NAMALWA (cell line): ENCODE measurements around the gene MROH9.

Source experiments
- DNase-seq: peaks from one replicate; pipeline ENCODE4 v3.0.0-alpha.2; 2015; ENCODE audit warnings: low spot score

MROH9 gene

DNA sequence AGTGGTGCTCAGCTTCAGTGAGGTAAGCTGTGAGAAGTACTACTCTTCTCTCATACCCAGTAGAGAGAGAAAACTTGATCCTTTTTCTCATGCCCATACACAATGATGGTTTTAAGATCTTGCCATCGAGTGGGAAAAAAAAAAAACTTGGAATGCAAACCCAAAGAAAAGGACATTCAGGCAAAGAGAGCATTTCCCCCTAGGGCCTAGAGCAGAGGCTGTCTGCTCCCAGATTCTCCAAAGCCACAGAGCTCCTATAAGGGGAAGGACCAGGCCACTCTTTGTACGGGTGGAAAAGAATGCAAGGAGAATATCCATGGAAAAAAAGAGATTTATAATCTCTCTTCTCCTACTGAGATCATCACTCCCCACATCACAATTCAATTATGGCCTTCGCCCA lies 34.9 kb downstream of the MROH9 start:
- DNase-seq = no peak

DNA sequence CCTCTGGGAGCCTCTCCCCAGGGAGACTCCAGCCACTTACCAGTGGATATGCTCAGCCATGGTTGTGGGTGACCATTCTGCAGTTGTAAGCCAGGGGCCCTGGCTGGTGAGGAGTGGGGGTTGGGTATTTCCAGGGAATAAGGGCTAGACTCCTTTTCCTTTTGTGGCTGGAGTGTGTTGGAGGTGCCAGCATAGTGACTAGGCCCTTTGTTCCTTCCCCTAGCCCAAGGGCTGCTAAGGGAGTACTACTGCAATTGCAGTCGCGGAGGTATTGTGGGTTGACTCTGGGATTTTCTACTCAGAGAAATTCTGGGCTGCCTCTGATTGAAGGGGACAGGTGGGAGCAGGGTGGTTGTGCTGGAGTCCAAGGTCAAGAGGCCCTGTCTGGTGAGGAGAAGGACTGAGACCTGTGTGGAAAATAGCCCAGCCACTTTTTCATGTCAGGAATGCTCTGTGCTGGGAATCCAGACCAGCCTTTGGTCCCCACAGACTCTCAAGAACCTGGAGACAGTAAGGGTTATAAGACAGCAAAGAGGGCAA lies 43.1 kb downstream of the MROH9 start:
- no peak for DNase-seq

DNA sequence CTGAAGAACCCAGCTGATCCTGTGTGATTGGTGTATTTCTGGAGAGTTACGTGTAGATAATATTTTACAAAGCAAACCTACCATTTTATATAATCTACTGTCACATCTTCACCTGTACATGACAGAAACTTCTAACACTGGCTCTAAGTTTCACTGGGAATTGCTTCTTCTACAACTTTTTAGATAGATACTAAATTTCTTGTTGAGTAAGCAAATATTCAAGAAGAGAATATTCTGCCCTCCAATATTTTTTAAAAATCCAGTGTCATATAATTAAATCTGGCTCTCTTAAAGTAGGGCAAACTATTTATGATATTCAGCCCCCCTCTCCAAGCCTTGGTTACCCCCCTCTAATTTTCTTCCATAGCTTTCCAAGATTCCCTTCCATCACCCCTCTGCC lies 50.1 kb downstream of the MROH9 start:
- DNase-seq = no peak

DNA sequence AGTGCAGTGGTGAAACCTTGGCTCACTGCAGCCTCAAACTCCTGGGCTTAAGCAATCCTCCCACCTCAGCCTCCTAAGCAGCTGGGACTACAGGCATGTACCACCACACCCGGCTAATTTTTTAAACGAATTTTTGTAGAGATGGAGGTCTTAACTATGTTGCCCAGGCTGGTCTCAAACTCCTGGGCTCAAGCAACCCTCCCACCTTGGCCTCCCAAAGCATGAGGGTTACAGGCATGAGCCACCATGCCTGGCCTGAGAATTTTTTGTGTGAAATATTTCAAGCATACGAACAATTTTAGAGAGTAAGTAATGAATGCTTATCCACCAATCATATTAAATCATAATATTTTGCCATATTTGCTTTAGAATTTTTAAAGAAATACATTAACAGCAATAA lies 51.6 kb downstream of the MROH9 start:
- DNase-seq = no peak

DNA sequence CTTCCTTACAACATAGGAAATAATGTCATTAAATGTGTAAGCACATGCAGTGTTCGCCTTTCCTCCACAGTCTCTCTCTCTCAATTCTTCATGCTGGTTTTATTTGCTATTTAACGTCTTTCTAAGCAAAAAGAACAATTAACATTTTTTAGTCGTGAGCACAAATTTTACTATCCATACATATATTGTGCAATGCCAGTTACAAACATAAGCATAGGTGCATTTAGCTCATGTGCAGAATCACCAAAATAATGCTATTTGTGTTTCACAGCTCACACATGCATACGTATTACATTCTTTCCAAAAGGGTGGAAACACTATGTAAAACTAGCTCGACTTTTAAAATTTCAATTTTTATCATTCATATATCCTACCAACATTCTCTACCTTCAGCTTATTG lies 52.1 kb downstream of the MROH9 start:
- DNase-seq = no peak

DNA sequence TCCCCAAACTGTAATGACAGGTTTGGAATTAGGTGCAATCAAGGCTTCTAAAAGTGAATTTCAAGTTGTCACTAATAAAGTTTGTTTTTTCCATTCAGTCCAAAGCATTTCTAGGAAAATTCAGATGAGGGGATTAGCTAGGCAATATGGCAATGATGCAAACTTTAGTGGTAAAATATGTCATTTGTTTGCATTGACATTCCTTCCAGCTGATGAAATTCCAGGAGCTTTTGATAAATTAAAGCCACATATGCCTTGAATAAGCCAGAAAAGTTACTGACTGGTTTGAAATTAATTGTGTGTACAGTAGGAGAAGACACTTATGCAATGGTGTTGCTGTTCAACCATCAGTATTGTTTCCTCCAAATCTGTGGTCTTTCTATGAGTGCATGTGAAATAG lies 57.8 kb downstream of the MROH9 start:
- no peak for DNase-seq

DNA sequence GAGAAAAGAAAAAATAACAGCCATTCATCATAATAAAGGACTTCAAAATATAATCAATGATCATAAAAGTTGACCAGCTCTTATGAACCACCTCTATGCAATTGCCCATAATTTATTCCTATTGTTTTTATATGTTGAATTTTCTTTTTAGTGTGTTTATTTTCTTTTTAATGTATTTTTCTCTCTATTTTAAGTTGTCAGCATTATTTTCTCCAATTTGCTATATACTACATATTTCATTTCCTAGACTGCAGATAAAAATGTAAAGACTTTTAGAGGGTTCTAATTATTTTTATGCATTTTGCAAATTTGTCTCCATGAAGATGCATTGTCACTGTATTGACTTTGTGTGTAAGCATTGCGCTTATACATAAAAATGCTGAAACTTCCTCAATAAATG lies 58.4 kb downstream of the MROH9 start:
- DNase-seq = no peak

DNA sequence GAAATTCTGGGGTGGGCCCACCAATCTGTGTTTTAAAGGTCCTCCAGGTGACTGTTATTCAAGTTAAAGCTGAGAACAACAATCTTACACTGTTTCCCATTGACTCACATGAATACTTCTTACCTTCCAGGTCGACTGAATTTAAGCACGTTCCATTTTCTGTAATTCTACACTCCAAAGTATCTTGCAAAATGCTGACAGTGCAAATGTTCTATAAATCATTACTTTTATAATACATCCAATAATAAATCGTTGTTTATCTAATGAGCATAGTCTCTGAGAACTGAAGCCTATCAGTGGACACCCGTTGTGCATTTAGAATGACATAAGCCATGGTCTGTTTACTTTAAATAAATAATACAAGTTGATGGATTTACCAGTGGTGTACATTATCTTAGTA lies 79.5 kb downstream of the MROH9 start:
- no peak for DNase-seq

DNA sequence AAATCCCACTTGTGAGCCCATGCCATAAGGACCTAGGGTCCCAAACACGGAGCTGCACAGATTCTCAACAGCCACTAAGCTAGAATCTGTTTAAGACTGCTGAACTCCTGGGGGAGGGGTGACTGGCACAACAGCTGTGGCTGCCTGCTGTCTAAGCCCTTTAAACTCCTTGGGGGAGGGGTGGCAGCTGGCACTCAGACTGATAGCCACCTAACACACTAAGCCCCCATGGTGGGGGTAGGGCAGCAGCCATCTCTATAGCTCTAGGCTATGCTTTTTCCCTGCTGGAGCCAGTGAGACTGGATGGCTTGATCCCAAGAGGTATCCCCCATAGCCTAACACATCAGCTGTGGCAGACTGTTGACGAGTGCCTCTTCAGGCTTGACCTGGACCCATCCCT lies 82.1 kb downstream of the MROH9 start:
- peak; percentile 12 for DNase-seq

DNA sequence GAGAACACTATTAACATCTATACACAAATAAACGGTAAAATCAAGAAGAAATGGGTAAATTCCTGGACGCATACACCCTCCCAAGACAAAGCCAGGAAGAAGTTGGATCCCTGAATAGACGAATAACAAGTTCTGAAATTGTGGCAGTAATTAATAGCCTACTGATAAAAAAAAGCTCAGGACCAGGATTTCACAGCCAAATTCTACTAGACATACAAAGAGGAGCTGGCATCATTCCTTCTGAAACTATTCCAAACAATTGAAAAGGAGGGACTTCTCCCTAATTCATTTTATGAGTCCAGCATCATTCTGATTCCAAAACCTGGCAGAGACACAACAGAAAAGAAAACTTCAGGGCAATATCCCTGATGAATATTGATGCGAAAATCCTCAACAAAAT lies 84.6 kb downstream of the MROH9 start:
- no peak for DNase-seq

DNA sequence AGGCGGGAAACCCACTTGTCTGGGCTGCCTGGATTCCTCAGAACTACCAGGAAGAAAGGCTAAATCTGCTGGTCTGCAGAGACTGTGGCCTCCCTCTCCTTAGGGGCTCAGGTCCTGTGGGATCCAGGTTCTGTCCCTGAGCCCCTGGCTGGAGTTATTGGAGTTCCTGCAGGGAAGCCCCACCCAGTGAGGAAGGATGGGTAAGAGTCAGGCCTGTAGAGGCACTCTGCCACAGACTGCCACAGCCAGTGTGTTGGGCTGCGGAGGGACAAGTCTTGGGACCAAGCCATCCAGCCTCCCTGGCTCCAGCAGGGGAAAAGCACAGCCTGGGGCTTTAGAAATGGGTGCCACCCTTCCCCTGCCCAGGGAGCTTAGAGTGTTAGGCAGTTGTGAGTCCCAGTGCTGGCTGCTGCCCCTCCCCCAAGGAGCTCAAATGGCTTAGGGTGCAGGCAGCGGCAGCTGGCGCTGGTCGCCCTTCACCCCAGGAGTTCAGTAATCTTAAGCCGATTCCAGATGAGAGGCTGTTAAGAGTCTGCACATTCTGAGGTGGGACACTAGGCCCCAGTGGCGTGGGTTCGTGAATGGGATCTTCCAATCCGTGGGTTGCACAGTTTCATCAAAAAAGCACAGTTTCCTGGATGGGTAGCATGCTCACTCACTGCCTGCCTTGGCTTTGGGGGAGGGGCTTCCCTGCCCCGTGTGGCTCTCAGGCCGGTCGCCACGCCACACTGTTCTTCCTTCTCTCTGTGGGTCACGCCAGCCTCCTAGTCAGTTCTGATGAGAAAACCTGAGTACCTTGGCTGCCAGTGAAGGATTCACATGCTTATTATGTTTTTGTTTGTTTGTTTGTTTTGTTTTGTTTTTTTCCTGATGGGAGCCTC lies 97.7 kb downstream of the MROH9 start:
- no peak for DNase-seq

DNA sequence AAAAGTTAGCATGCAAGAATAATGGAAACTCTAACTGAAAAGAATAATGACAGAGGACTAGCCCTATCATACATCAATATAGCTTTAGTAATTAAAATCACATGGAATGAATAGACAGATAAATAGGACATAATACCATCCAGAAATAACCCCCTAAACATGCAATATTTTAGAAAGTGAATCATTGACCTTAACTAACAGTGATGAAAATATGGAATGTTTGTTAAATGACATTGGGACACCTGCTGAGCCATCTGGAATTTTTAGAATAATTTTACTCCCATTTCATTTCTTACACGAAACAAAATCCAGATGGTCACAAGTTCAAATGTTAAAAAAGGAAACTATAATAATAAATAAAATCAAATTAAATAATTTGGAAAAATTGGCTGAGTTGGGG lies 102.3 kb downstream of the MROH9 start:
- no peak for DNase-seq

DNA sequence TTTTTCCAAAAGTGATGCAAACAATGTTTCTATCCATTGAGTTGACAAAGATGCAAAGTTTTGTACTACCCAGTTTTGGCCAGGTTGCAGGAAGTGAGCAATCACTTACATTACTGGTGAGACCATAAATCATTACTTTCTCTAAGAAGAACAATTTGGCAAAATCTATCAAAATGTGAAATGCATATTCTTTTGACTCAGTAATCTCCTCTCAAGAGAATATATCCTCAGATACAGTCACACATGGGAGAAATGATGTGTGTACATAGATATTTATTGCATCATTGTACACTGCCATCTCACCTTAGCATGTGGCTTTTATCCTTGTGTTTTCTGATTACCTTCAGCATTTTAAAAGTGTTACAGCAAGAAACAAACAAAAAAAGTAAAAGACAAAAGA lies 103.0 kb downstream of the MROH9 start:
- no peak for DNase-seq

DNA sequence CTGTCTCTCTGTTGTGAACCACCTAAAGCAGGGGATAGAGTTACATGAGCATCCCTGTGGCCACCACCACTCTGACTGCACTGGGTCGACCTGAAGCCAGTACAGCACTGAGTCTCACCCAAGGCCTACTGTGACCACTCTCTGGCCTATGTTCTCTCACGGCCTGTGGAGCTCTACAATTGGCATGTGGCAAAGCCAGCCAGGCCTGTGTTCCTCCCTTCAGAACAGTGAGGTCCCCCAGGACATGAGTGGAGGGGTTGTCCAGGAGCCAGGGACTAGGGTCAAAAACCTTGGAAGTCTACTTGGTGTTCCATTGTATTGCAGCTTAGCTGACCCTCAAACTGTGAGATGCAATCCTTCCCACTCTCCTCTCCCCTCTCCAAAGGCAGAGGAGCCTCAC lies 112.7 kb downstream of the MROH9 start:
- no peak for DNase-seq

DNA sequence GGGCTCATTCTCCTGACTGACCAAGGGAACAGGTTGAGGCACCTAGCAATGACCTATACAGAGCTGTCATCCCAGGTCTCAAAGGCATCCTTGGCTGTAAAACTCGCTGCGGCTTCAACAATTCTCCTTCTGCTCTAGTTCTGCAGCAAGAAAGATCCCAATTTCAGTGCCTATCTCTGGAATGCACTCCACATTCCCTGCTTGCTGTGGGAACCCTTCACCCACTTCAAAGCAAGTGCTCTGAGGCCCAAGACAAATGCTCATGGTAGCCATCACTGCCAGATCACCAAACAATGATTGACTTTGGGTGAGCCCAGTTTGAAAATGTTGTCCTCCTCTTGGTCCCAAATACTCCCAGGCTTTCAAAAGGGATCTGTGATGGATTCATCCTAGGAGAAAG lies 117.6 kb downstream of the MROH9 start:
- DNase-seq = no peak

DNA sequence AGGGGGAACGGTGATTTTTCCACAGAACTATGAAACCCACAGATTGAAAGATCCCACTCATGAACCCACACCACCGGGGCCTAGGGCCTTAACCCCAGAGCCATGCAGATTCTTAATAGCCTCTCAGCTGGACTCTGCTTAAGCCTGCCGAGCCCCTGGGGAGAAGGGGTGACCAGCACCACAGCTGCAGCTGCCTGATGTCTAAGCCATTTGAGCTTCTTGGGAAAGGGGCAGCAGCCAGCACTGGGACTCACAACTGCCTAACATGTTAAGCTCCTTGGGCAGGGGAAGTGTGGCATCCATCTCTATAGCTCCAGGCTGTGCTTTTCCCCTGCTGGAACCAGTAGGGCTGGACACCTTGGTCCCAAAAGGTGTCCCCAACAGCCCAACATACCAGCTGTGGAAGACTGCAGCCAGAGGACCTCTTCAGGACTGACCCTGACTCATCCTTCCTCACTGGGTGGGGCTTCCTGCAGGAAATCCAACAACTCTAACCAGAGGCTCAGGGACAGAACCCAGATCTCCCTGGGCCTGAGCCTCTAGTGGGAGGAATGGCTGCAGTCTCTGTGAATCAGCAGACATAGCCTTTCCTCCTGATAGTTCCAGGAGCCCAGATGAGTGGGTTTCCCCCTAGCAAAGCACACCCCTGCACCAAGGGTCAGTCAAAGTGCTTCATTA lies 120.8 kb downstream of the MROH9 start:
- no peak for DNase-seq

DNA sequence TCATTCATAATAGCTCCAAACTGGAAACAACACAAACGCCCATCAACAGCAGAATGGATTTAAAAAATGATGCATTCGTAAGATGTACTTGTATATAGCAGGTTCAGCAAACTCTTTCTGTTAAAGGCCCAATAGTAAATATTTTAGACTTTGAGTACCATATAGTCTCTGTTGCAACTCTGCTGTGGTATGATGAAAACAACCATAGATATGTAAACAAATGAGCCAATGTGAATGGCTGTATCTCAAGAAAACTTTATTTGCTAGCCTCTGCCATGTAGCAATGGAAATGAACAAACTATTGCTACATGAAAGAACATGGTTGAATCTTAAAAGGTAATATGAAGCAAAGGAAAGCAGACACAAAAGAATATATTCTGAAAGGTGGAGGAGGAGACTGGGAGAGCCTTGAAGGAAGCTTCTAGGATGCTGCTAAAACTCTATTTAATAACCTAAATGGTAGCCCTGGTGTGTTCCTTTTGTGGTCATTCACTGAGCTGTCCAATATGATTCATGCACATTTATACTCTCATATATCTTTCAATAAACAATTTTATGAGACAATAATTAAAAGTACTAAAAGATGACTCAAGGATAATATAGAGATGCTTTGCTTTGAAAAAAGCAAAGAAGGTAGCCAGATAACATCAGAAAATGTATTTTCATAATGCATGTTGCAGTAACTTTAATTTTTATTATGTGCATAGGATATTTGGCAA lies 126.2 kb downstream of the MROH9 start:
- DNase-seq = no peak

DNA sequence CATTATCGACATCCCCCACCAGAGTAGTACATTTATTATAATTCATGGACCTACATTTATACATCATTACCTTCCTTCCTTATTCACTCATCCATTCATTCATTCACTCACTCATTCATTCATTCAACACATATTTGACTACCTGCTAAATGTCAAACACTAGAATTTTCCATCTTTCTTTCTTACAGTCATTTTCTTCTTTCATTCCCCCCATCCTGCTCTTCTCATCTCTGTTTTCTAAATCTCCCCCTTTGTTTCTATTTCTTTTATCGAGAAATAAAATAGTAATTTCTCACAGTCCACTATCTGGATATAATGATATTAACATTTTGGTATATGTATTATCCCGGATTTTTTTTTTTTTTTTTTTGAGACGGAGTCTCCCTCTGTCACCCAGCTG lies 127.6 kb downstream of the MROH9 start:
- no peak for DNase-seq

DNA sequence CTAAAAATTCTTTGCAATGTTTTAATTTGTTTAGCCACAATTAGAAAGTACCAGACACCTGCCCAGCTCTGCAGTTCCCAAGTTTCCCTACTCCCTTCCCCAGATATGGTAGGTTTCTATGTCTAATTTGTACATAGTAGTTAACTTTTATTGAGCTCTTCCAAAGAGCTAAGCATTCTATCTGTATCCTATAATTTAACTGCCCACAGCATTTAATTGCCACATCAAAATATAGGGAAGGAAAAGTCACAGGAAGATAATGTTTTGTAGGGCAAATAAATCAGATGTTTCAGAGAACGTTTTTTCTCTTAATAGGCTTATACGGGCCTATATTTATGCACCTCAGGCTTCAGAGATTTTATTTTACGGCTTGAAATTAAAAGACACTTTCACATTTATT lies 139.7 kb downstream of the MROH9 start:
- no peak for DNase-seq

DNA sequence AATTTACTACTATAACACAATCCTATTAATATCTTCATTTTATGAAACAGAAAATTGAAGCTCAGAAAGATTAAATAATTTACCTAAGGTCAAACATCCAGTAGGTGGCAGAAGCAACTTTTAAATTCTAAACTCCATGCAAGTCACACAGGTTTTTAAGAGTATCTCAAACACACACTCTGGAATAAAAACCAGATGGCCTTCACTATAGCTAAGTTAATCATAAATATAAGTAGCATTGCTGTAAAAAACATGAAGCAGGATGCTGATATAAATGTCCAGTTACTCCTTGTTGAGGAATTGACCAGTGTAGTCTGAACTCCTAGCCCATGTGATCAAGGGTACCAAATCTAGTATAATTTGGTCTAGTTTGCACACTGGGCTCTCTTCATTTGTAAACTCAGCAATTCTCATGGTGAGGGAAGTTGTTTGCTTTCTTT lies 146.0 kb downstream of the MROH9 start:
- peak; percentile 61 for DNase-seq

DNA sequence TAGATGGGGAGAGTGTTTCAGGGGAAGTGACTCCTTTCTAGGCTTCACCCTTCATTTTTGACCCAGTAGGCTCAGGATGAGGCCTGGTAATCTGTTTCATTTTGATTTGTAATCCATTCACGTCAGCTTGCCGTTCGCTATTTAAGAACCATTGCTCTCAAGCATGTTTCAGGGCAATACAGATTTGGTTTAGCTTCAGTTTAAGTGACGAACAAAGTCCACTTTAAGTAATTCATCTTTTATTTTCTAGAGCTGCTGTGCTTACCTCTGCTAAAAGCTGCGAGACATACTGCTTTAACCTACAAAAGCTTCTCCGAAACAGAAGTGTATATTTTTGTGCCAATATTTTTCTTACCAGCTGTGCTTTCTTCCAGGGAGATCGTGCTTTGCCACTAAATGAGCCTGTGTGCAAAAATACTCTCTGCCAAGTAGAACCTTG lies 146.4 kb downstream of the MROH9 start:
- no peak for DNase-seq

DNA sequence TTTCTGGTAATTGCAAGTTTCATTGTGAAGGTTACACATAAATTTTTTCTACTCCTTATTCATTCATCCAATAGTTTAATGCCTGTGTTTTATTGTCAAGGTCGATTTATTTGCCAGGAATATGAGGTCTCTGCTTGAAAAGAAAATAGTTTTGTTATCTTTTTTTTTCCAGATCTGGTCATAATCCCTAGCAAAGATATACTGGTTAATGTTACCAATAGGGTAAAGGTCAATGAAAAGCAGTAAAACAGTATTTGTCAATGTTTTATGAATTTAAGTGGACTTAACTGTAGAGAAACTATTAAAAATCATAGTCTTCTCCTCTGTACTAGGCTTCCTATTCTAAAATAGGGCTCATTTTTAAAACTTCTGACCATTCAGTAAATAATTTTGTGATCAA lies 147.3 kb downstream of the MROH9 start:
- no peak for DNase-seq

DNA sequence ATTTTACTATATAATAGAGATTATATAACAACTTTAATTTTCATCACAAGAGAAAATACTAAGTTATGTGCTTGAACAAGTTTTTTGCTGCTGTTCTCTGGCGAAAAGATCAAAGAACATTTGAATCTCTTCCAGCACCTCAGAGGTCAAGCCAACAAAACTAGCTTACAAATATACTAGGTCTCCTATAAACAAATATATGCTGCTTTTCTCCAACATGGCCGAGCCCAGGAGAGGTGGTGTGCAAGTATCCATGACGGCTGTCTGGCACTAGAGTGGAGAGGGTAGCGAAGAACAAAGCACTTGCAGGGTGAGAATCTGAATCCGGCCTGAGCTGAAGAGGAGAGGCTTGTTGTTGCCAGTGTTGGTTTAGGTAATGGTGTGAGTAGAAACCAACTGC lies 147.9 kb downstream of the MROH9 start:
- DNase-seq = no peak
